Colon (tissue), 2 donors: ENCODE measurements around the gene CTCFL.
"Not testable (repeated sequence)": the region's sequence is repeated elsewhere in the genome, so short reads cannot be mapped to it uniquely, and the experiment has no call there.

Experiments
- FAIRE-seq: peaks from 2 replicates; lab custom pipeline; 2012; peaks lifted over from hg19 to GRCh38; lab: Jason Lieb, UNC
- donor health status: control.
- donor health status: control.

CTCFL gene

DNA sequence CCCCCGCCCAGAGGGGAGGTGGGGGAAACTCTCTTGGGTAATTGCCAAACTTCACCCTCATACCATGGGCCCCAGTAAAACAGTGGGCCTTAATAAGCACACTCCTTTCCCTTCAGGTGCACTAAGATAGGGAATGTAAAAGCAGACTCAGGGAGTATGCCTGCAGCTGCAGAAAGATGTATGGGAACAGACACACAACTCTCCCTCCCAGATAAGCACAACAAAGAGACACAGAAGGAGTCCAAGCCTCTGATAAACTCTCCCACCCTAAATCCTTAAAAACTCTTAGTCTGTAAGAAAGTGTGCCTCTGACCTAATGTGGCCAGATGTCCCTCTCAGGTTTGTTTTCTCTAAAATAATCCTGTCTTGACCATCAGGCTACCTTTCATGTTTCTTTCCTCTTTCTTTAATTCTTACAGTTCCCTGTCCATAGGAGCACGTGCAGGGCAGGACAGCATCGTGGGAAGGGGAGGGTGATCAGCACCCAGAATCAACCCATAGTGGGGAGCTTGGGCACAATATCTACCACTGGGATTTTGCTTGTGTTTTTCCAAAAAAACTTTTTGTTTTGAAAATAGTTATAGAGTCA, 11.3 kb upstream of the CTCFL start:
- no peak for FAIRE-seq

DNA sequence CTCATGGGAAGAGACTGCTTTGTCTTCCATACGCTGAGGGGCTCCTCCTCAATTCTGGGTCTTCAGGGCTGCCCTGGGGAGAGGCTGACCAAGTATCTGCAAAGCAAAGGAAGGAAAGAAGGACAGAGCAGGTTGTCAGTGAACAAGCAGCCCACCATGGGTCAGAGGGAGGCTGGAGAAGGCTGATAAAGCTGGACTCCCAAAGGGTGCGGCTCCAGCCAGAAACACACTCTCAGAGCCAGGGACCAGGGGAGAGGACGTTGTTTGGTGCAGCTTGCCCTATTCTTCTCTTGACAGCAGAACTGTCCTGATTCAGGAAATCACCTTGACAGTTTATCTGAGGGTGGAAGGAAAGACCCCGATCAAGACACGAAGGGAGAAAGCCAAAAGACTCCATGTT, 10.4 kb upstream of the CTCFL start:
- FAIRE-seq, result no peak

DNA sequence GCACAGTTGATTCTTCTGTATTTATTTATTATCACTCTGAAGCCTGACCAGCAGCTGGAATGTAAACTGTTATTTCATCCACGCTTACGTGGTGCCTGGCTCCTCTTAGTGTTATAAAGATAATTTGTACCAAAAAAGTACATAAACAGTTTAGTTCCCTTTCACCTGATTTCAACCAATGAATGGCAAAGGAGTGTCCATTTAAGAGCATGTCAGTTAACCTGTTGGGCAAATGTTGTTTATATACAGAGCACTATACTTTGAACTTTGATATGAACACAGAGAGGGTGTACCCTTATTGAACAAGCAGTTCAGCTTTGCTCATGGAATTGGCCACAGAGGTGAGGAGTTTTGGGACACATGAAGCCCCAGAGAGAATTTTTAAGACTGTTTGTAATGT, 7.2 kb upstream of the CTCFL start:
- FAIRE-seq, result peak; percentile 95

DNA sequence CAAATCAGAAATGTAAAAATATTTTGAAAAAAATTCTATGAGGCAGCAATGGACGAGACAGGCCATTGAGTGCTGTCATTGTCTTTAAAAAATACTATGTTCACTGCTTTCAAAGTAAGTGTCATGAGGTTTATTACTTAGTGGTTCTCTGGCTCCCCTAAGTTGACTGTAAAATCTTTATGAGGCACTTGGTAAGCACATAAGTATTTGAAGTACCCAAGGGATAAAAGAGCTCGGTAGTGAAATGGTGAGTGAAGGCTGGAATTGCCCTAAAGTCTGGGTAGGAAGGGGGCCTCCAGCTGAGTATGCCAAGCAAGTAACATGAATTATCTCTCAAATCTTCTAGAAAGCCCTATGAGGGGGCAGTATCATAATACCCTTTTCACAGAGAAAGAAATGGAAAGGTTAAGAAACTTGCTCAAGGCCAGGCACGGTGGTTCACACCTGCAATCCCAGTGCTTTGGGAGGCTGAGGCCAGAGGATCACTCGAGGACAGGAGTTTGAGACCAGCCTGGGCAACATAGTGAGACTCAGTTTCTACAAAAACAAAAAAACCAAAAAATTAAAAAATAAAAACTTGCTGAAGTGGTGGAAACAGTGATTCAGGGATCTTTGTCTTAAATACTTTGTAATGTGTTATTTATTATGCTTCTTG, 5.5 kb upstream of the CTCFL start:
- no peak for FAIRE-seq

DNA sequence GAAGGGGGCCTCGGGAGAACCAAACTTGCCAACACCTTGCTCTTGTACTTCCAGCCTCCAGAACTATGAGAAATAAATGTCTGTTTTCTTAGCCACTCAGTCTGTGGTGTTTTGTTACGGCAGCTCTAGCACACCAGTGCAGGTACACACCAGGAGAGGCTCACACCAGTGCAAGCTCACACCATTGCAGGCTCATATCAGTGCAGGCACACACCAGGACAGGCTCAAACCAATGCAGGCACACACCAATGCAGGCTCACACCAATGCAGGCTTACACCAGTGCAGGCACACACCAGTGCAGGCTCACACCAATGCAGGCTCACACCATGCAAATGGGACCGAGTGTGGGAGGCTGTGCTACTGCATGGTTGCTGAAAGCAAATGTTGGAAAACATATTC, 4.9 kb upstream of the CTCFL start:
- no peak for FAIRE-seq

DNA sequence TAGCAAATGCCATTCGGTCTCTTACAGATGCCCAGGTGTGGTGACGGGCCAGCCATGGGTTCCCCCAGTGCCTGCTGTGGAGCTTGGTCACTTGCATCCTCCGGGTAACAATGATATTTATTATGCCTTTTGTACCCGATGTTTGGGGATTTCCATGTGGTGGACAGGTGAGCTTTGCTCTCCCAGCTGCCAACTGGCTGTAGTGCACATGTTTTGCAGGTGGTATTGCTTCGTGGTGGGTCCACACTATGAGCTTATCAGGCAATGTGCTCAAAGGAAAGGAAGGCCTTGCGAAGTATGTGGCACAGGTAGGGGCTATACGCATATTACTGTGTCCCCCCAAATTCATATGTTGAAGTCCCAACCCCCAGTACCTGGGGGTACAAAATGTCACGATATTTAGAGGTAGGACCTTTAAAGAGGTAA, 4.2 kb upstream of the CTCFL start:
- FAIRE-seq, result no peak

DNA sequence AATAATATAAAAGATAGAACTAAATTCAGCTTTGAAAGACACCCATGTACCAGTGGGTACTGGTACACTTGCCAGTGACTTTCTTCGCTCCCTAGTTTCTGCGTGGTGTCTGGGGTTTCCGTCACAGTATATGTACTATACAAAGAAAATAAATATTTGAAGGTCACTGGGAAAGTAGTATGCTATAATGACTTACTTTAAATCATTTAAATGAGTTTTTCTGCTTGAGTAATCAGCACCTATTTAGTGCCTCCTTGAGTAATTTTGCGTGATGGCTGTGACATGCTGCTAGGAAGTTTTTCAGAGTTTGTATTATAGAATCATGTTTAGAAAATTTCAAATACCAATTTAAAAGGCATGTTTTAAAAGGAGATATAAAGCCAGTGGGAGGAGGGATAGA, 3.2 kb upstream of the CTCFL start:
- no peak for FAIRE-seq

DNA sequence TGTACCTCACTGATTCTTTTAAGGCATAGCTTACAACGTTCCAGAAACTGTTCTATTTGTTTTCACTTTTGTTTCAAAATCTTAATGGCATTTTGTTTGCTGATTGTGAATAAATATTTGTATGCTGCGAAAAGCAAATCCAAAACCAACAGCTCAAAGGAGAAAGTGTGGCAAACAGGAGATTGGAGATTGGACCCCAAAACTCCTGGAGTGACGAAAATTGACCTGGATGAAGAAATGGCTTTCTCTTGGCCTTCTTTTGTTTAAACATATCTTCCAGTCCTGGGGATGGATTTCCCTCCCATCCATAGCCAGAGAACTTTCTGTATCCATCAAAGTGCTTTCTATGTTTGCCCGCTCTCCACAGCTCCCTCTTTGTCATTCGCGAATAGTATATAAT, 2.8 kb upstream of the CTCFL start:
- no peak for FAIRE-seq

DNA sequence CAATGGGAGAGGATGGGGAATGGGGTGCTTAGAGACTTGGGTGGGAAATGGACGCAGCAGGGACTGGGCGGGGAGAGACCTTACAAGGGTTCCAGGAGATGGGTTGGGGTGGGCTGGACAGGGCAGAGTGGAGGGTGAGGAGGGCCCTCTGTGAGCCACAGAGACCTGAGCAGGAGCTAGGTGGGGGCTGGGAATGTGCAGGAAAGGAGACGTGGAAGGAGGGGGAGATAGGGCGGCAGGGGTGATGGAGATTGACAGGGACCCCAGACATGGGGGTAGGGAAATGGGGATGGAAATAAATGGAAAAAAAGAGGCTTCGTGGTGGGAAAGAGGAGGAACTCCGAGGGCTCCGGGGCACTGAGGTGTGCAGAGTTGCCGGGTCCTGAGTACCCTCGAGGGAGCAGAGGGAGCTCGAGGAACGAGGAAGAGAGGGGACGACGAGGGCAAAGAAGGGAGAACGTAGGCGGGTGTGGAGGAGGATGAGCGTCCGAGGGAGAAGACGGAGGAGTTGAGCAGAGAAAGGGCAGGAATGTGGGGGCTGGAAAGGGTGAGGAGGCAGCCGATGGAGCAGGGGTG, 2.0 kb upstream of the CTCFL start:
- no peak for FAIRE-seq

DNA sequence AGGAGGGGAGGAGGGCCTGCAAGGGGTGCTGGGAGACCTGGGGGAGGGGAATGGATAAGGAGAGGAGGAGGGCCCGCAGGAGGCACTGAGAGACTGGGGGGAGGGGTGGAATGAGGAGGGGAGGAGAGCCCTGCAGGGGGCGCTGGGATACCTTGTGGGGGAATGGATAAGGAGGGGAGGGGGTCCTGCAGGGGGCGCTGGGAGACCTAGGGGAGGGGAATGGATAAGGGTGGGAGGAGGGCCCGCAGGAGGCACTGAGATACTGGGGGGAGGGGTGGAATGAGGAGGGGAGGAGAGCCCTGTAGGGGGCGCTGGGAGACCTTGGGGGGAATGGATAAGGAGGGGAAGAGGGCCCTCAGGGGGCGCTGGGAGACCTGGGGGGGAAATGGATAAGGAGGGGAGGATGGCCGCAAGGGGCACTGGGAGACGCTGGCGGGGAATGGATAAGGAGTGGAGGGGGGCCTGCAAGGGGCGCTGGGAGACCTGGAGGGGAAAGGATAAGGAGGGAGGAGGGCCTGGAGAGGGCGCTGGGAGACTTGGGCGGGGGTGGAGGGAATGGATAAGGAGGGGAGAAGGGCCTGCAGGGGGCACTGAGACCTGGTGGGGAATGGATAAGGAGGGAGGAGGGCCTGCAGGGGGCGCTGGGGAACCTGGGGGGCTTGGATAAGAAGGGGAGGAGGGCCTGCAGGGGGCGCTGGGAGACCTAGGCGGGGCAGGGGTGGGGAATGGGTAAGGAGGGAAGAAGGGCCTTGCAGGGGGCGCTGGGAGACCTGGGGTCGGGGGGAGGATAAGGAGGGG, 1.3 kb upstream of the CTCFL start:
- FAIRE-seq, result no peak

DNA sequence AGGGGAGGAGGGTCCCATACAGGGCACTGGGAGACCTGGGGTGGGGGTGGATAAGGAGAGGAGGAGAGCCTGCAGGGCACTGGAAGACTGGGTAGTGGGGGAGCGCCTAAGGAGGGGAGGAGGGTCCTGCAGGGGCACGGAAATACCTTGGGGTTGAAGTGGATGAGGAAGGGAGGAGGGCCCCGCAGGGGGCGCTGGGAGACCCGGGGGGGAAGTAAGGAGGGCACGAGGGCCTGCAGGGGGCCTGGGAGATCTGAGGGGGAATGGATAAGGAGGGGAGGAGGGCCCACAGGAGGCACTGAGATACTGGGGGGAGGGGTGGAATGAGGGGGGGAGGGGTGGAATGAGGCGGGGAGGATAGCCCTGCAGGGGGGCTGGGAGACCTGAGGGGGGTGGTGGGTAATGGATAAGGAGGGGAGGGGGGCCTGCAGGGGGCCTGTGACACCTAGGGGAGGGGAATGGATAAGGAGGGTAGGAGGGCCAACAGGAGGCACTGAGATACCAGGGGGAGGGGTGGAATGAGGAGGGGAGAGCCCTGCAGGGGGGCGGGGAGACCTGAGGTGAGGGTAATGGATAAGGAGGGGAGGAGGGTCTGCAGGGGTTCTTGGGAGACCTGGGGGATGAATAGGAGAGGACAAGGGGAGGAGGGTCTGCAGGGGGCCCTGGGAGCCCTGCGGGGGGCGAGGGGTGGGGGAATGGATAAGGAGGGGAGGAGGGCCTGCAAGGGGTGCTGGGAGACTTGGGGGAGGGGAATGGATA, 567 bp upstream of the CTCFL start:
- FAIRE-seq, result no peak

DNA sequence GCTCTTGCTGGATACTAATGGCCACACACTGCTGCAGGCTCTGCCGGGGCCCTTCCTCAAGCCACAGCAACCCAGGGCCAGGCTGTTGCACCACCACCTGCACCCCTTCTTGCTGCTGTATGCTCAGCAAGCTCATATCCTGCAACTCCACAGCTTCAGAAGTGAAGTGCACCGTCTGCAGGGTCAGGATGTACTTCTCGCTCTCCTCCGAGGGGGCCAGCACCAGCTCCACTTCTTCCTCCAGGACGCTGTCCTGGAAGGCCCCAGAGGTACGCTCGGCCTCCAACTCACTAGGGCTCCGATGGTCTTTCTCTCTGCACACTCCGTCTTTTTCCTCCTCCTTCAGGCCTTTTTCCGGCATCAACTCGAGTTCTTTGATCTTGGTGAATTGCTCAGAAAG, 1.2 kb downstream of the CTCFL start:
- no peak for FAIRE-seq

DNA sequence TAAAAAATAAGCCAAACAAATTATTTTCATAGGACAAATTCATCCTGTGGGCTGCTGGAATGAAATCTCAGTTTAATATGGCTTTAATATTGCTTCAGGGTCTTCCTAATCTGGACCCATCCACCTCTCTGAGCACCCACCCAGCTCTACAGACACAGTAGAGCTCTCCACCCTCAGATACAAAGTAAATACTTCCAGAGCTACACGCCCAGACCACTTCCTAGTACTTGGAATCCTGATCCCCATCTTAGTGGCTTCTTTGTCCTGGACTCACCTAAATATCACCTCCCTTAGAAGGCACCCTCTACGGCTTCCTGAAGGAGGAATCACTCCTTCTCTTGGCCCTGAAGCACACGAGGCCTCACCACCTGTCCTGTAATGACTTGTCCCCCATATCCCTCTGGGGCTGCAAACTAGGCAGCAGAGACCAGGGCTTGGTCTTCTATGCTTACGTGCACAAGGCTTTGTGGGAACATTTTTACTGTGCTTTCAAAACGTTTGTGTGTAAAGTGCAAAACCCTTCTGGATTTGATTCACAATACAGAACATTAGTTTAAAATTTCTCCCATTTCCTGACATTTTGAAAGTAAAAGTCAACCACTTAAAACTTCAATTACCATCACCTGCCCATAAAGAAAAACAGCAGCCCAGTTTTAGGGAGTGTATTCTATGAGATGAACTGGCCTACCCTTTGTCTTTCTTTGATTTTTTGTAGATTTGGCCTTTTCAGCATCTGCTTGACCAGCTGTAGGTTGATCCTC, 2.4 kb downstream of the CTCFL start:
- no peak for FAIRE-seq

DNA sequence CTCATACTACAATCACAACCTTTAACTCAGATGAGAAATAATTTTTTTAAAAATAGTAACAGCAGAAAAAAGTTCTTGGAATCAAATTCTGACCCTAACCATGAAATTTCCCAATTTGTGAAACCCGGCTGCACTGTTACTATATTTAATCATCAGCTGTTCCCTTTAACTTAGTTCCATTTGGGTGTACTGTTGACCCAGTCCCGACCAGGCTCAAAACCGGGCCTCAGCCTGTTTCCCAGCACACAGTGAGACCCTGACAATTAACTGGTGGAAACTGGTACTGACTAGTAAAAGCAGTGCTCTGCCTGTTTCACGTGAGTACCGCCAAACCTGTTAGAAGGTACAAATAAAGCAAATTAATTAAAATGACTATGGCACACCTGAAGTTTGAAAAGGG, 7.0 kb downstream of the CTCFL start:
- FAIRE-seq, result no peak

DNA sequence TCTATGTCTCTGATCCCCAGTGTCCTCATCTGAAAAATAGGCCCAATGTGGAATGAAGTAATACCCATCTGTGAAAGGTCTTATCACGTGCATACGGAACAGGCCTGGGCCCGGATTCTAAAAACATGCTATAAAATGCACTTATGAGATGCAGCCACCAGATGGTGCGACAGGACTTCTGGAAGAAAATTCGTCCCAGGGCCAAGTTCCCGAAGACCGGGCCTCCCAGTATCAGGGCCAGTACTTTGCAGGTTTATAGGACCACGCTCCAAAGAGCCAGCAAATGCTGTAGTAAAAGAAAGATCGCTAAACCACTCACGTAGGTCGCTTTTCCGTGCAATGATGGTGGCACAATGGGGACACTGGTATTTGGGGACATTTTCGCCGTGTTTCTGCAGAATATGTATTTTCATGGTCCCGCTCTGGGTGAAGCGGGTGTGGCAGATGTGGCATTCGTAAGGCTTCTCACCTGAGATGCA, 10.6 kb downstream of the CTCFL start:
- FAIRE-seq, result no peak

DNA sequence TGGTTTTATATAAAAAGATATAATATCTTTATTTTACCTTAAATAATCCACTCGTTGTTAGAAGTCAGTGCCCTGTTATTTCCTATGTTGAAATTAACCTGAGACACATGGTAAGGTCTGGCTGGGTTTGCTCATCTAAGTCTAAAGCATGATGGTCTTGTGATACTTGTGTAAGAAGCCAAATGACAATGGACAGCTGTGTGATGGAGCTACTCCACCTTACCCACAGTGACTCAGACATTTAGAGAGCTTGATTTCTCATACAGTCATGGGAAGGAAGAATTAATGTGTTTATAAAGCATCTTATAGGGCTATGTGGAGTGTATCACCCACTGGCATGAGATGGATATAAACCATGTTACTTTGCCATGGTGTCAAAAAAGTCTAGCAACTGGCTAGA, 11.7 kb downstream of the CTCFL start:
- FAIRE-seq, result no peak

DNA sequence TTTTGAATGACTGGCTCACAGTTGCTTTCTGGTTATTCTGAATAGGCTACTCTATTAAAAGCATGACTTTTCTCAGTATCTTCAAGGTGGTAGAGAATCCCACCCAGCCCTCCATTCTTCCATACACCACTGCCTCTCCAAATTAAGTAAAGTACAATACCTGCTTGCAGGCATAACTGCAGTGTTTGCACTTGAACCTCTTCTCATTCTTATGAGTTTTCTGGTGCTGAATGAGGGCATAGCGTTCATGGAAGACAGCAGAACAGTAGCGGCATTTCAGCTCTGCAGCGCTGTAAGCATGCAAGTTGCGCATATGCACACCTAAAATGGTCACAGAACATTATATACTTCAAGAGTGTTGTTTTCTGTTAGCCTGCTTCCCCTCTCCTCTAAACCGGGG, 12.5 kb downstream of the CTCFL start:
- no peak for FAIRE-seq

DNA sequence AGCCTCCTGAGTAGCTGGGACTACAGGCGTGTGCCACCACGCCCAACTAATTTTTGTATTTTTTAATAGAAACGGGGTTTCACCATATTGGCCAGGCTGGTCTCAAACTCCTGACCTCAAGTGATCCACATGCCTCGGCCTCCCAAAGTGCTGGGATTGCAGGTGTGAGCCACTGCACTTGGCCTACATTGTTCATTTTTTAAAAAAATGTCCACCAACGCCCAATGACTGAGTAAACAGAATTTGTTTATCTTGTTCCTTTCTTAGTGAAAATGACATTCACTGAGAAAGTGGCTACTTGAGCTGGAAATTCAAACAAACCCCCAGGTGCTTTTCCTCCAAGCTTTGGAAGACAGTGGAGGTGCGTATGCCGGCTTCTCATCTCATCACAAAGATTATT, 13.2 kb downstream of the CTCFL start:
- FAIRE-seq, result not testable (repeated sequence)

DNA sequence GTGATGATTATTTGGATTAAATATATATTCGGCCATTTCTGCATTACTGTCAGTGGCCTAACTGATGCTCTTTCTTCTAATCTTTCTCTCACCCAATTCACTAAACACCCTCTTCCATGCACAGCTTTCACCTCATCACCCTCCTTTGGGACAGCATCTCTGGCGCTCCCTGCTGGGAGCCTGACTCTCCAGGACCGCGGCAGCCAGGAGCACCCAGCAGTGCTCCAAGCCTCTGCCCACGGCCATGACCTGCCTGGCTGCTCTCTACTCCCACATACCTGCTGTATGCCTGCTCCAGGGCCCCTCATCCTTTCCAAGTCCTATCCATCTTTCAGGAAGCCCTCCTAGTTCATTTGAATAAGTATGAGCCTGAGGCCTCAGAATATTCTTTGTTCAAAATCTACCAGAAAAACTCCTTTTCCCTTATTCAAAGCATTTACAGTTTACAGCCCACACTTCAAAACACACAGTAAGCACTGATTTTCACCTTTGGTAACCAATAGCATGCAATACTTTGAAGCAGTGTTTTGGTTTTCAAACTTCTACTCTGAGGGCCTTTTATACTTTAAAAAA, 15.2 kb downstream of the CTCFL start:
- FAIRE-seq, result no peak

DNA sequence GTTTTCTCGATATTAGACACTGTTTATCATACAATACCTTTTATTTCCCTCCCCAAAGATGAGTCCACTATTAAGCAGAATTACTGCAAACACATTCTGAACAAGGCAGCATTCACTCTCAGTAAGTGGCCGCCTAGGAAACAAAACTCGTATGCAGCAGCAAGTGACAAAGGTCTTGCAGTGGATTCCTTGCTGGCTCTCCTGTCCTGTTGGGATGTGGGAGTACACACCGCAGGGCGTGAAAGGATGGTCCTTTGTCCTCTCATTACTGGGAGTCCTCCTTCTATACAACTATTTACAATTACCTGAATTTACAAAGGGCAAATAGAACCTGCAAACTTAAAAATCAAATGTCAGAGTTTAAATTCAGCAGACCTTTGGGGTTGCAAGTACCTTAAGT, 16.1 kb downstream of the CTCFL start:
- FAIRE-seq, result no peak

DNA sequence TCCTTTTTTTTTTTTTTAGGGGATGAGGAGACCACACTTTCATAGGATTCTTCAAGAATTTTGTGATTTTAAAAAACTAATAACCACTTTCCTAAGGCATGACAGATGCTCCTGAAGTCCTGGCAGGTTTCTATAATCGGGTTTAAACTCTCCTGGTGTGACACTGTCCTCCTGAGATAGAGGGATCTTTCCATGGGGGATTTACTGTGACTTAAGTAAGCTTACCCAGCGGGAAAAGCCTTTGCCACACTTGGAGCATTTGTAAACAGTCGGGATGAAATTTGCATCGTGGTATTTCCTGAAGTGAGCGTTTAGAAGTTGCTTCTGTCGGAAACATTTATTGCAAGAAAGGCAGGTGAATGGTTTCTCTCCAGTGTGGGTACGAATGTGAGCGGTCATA, 16.6 kb downstream of the CTCFL start:
- FAIRE-seq, result no peak
